WTC11 (cell line): ENCODE data around the gene SHROOM2. TPM values are rescaled to one million over a fixed set of nuclear protein-coding genes. Genes with fewer than 3 reads are reported as not detected.

Experiments used
- ATAC-seq: fragments of 200-7000 bp; cut with Tn5 transposase; 2 replicates; pipeline ENCODE4 v1.10.0; 2021; ENCODE audit warnings: mild to moderate bottlenecking, moderate library complexity
- CTCF ChIA-PET: fragments of 300-600 bp; sonication (Branson Sonifier 250); formaldehyde crosslinking; loops from one replicate; lab custom pipeline; 2021; ENCODE audit warnings: antibody characterized with exemption; lab: Charles Lee
- POLR2A ChIA-PET: fragments of 350-600 bp; sonication (Branson Sonifier 250); formaldehyde crosslinking; loops from one replicate; lab custom pipeline; 2021; ENCODE audit warnings: antibody characterized with exemption; lab: Charles Lee
- DNase-seq: peaks from one replicate; pipeline ENCODE4 v3.0.0; 2021; ENCODE audit warnings: low spot score
- H3K27ac Mint-ChIP-seq: 2 replicates; pipeline ENCODE4 v1.8.0; 2021; ENCODE audit warnings: mixed read lengths
- H3K27me3 Mint-ChIP-seq: 2 replicates; pipeline ENCODE4 v1.8.0; 2021; ENCODE audit warnings: low read depth, mild to moderate bottlenecking, moderate library complexity, mixed read lengths
- H3K36me3 Mint-ChIP-seq: 2 replicates; pipeline ENCODE4 v1.8.0; 2021; ENCODE audit warnings: mixed read lengths
- H3K4me1 Mint-ChIP-seq: 2 replicates; pipeline ENCODE4 v1.8.0; 2022; ENCODE audit warnings: mixed read lengths
- H3K4me3 Mint-ChIP-seq: 2 replicates; pipeline ENCODE4 v1.8.0; 2021; ENCODE audit warnings: mild to moderate bottlenecking, moderate library complexity, mixed read lengths
- H3K9me3 Mint-ChIP-seq: 2 replicates; pipeline ENCODE4 v1.8.0; 2021; ENCODE audit warnings: mixed read lengths
- CREM ChIP-seq: sonication (generic); formaldehyde crosslinking; IDR thresholded peaks from 2 replicates; pipeline ENCODE4 v1.8.1; 2022; ENCODE audit warnings: mild to moderate bottlenecking, missing genetic modification reagents, moderate library complexity
- FOXJ3 ChIP-seq: sonication (generic); formaldehyde crosslinking; IDR thresholded peaks from 2 replicates; pipeline ENCODE4 v1.9.0; 2021; ENCODE audit warnings: missing genetic modification reagents, mild to moderate bottlenecking, borderline replicate concordance
- FOXP1 ChIP-seq: sonication (generic); formaldehyde crosslinking; IDR thresholded peaks from 2 replicates; pipeline ENCODE4 v1.8.0; 2022; ENCODE audit warnings: missing genetic modification reagents, mild to moderate bottlenecking, moderate library complexity, borderline replicate concordance
- GTF2I ChIP-seq: fragments of 250-450 bp; sonication (Bioruptor Pico); conservative IDR thresholded peaks from 2 replicates; pipeline ENCODE4 v1.4.0; 2021; ENCODE audit warnings: mild to moderate bottlenecking
- MYBL2 ChIP-seq: sonication (generic); formaldehyde crosslinking; IDR thresholded peaks from 2 replicates; pipeline ENCODE4 v1.8.1; 2023; ENCODE audit warnings: mild to moderate bottlenecking, moderate library complexity, missing genetic modification reagents
- NR2C2 ChIP-seq: sonication (generic); formaldehyde crosslinking; IDR thresholded peaks from 2 replicates; pipeline ENCODE4 v1.8.0; 2022; ENCODE audit warnings: mild to moderate bottlenecking, missing genetic modification reagents
- RORB ChIP-seq: fragments of 250-450 bp; sonication (Bioruptor Pico); IDR thresholded peaks from 2 replicates; pipeline ENCODE4 v1.9.0; 2021; ENCODE audit warnings: mild to moderate bottlenecking
- SMAD4 ChIP-seq: sonication (generic); formaldehyde crosslinking; IDR thresholded peaks from 2 replicates; pipeline ENCODE4 v1.8.0; 2022; ENCODE audit warnings: mild to moderate bottlenecking, missing genetic modification reagents
- SOX15 ChIP-seq: fragments of 250-450 bp; sonication (Bioruptor Pico); IDR thresholded peaks from 2 replicates; pipeline ENCODE4 v1.9.0; 2021; ENCODE audit warnings: mild to moderate bottlenecking
- SP1 ChIP-seq: sonication (generic); formaldehyde crosslinking; conservative IDR thresholded peaks from 2 replicates; pipeline ENCODE4 v1.8.1; 2022; ENCODE audit warnings: missing genetic modification reagents
- TCF7 ChIP-seq: sonication (generic); formaldehyde crosslinking; IDR thresholded peaks from 2 replicates; pipeline ENCODE4 v1.8.0; 2022; ENCODE audit warnings: mild to moderate bottlenecking, low read depth, missing genetic modification reagents, moderate library complexity
- ZNF121 ChIP-seq: sonication (generic); formaldehyde crosslinking; IDR thresholded peaks from 2 replicates; pipeline ENCODE4 v1.8.0; 2023; ENCODE audit warnings: missing genetic modification reagents
- ZNF232 ChIP-seq: sonication (generic); formaldehyde crosslinking; IDR thresholded peaks from 2 replicates; pipeline ENCODE4 v1.8.0; 2022; ENCODE audit warnings: mild to moderate bottlenecking, missing genetic modification reagents
- ZNF396 ChIP-seq: fragments of 250-450 bp; sonication (Bioruptor Pico); IDR thresholded peaks from 2 replicates; pipeline ENCODE4 v1.8.0; 2021; ENCODE audit warnings: mild to moderate bottlenecking, moderate library complexity, borderline replicate concordance
- ZNF671 ChIP-seq: fragments of 250-450 bp; sonication (Bioruptor Pico); IDR thresholded peaks from 2 replicates; pipeline ENCODE4 v1.8.0; 2021; ENCODE audit warnings: mild to moderate bottlenecking
- total RNA-seq: library from RNA; stranded (reverse); gene quantifications from 3 replicates; pipeline ENCODE4 v1.2.3, GENCODE V29; 2021
- TF ChIP-seq, protein P1 (sequence below): sonication (generic); formaldehyde crosslinking; conservative IDR thresholded peaks from 2 replicates; pipeline ENCODE4 v1.8.1; 2022; ENCODE audit warnings: mild to moderate bottlenecking, missing genetic modification reagents
- TF ChIP-seq, protein P2 (sequence below): fragments of 250-450 bp; sonication (Bioruptor Pico); IDR thresholded peaks from 2 replicates; pipeline ENCODE4 v1.9.0; 2021; ENCODE audit warnings: moderate library complexity, mild to moderate bottlenecking, inconsistent platforms, borderline replicate concordance
- TF ChIP-seq, protein P3 (sequence below): fragments of 250-450 bp; sonication (Bioruptor Pico); IDR thresholded peaks from 2 replicates; pipeline ENCODE4 v1.9.0; 2021; ENCODE audit warnings: mild to moderate bottlenecking
- TF ChIP-seq, protein P4 (sequence below): sonication (generic); formaldehyde crosslinking; IDR thresholded peaks from 2 replicates; pipeline ENCODE4 v1.8.0; 2022; ENCODE audit warnings: mild to moderate bottlenecking, missing genetic modification reagents
- TF ChIP-seq, protein P5 (sequence below): fragments of 250-450 bp; sonication (Bioruptor Pico); IDR thresholded peaks from 2 replicates; pipeline ENCODE4 v1.9.0; 2021; ENCODE audit warnings: mild to moderate bottlenecking
- TF ChIP-seq, protein P6 (sequence below): sonication (generic); formaldehyde crosslinking; IDR thresholded peaks from 2 replicates; pipeline ENCODE4 v1.8.1; 2023; ENCODE audit warnings: mild to moderate bottlenecking, missing genetic modification reagents, moderate library complexity

SHROOM2 gene
- total RNA-seq, 1 experiment from 2014 or later, result 14.8 TPM

DNA sequence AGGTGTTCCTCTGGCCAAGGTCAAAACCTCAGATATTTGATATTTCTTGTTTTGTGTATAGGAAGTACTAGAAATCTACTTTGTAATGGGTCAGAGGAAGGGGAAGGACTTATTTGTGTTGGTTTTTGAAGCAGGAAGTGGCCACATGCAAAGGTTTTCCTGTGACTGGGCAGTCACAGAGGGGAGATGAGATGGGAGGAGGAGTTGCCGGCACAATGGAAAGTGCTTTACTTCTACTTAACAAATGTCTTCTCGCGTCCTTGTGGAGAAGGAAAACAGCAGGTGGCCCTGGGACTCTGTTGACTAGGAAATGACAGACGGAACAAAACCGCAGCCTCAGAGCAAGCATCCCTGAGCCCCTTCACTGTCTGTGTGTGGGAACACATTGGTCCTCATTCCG lies 46.6 kb downstream of the SHROOM2 start:
- TF ChIP-seq, protein P1, sequence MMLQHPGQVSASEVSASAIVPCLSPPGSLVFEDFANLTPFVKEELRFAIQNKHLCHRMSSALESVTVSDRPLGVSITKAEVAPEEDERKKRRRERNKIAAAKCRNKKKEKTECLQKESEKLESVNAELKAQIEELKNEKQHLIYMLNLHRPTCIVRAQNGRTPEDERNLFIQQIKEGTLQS (CRISPR knock-in tag), result no peak
- TF ChIP-seq SMAD4 (CRISPR knock-in tag) (no peak), TCF7 (no peak)
- DNase-seq (no peak), ATAC-seq (peak; percentile 59)
- POLR2A ChIA-PET, result no interaction called here
- Mint-ChIP-seq H3K36me3 (no peaks in the 10 kb centered on the region), H3K27ac (peak overlapping the region; percentile 27; the same call in 1 of the 2 replicates), H3K4me3 (no peak overlapping the region), H3K9me3 (no peaks in the 10 kb centered on the region), H3K27me3 (no peaks in the 10 kb centered on the region), H3K4me1 (peaks cover 40% of the 10 kb centered on the region)
- CTCF ChIA-PET, result no interaction called here

DNA sequence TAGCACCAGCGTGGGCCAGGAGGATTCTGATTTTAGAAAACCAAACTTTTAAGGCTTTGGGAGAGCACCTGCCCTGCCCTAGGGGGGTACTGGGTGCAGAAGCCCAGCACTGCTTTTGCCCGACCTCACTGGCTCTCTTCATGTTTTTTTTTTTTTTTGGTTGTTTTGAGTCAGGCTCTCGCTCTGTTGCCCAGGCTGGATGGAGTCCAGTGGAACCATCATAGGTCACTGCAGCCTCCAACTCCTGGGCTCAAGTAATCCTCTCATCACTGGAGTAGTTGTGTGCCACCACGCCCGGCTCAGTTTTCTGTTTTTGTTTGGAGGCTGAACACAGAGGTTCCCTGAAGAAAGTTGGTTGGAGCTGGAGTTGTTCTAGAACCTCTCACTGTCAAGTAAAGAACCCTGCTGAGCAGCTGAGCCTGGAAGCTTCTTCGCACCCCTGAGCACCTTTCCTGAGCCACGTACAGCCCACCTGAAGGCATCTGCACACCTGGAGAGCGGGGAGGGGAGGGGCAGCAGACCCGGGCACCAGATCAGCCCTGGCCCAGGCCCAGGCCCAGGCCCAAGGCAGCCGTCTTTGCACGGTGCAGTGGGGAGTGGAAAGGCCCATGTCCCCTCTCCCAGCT lies 49.5 kb downstream of the SHROOM2 start:
- H3K4me1 Mint-ChIP-seq, result peaks cover 36% of the 10 kb centered on the region
- DNase-seq, result no peak
- H3K9me3 Mint-ChIP-seq, result no peaks in the 10 kb centered on the region
- TF ChIP-seq, protein P2, sequence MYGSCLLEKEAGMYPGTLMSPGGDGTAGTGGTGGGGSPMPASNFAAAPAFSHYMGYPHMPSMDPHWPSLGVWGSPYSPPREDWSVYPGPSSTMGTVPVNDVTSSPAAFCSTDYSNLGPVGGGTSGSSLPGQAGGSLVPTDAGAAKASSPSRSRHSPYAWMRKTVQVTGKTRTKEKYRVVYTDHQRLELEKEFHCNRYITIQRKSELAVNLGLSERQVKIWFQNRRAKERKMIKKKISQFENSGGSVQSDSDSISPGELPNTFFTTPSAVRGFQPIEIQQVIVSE (CRISPR knock-in tag), result no peak
- TF ChIP-seq, protein P3, sequence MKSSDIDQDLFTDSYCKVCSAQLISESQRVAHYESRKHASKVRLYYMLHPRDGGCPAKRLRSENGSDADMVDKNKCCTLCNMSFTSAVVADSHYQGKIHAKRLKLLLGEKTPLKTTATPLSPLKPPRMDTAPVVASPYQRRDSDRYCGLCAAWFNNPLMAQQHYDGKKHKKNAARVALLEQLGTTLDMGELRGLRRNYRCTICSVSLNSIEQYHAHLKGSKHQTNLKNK (CRISPR knock-in tag), result no peak
- TF ChIP-seq CREM (CRISPR knock-in tag) (no peak), SP1 (CRISPR knock-in tag) (no peak), RORB (CRISPR knock-in tag) (no peak), SOX15 (CRISPR knock-in tag) (no peak), GTF2I (CRISPR knock-in tag) (no peak), ZNF232 (CRISPR knock-in tag) (no peak)
- TF ChIP-seq, protein P4, sequence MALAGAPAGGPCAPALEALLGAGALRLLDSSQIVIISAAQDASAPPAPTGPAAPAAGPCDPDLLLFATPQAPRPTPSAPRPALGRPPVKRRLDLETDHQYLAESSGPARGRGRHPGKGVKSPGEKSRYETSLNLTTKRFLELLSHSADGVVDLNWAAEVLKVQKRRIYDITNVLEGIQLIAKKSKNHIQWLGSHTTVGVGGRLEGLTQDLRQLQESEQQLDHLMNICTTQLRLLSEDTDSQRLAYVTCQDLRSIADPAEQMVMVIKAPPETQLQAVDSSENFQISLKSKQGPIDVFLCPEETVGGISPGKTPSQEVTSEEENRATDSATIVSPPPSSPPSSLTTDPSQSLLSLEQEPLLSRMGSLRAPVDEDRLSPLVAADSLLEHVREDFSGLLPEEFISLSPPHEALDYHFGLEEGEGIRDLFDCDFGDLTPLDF (CRISPR knock-in tag), result no peak
- TF ChIP-seq, all 79 proteins: peak for 0
- ChIA-PET POLR2A (no interaction called here), CTCF (no interaction called here)
- Mint-ChIP-seq H3K27ac (no peak overlapping the region), H3K36me3 (no peaks in the 10 kb centered on the region), H3K27me3 (no peaks in the 10 kb centered on the region), H3K4me3 (no peak overlapping the region)
- ATAC-seq, result no peak

DNA sequence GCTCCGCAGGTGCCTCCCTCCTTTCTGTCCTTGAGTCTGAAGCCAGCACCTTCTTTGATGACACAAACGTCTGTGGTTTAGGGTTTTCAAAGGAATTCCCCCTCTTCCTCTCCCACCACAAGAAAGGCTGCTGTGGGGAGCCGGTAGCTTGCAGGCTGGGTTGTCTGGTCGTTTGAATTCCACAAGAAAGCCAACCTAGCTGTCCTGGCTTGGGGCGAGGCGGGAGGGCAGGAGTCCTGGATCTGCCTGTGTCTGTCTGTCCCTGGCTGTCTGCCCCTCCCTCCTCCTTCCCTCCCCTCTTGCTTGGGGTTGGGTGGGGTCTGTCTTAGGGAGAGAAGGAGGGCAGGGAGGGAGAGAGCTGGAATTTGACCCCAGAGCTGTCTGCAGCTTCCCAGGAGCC lies 56.3 kb downstream of the SHROOM2 start:
- H3K4me1 Mint-ChIP-seq, result peaks cover 43% of the 10 kb centered on the region
- peak; percentile 90 for ATAC-seq
- TF ChIP-seq GTF2I (CRISPR knock-in tag) (no peak), ZNF121 (CRISPR knock-in tag) (no peak), ZNF671 (CRISPR knock-in tag) (no peak), ZNF232 (CRISPR knock-in tag) (no peak), FOXJ3 (CRISPR knock-in tag) (no peak), FOXP1 (CRISPR knock-in tag) (no peak), NR2C2 (CRISPR knock-in tag) (no peak), ZNF396 (CRISPR knock-in tag) (no peak), MYBL2 (CRISPR knock-in tag) (no peak)
- TF ChIP-seq, protein P3 (CRISPR knock-in tag), result no peak
- TF ChIP-seq, protein P5, sequence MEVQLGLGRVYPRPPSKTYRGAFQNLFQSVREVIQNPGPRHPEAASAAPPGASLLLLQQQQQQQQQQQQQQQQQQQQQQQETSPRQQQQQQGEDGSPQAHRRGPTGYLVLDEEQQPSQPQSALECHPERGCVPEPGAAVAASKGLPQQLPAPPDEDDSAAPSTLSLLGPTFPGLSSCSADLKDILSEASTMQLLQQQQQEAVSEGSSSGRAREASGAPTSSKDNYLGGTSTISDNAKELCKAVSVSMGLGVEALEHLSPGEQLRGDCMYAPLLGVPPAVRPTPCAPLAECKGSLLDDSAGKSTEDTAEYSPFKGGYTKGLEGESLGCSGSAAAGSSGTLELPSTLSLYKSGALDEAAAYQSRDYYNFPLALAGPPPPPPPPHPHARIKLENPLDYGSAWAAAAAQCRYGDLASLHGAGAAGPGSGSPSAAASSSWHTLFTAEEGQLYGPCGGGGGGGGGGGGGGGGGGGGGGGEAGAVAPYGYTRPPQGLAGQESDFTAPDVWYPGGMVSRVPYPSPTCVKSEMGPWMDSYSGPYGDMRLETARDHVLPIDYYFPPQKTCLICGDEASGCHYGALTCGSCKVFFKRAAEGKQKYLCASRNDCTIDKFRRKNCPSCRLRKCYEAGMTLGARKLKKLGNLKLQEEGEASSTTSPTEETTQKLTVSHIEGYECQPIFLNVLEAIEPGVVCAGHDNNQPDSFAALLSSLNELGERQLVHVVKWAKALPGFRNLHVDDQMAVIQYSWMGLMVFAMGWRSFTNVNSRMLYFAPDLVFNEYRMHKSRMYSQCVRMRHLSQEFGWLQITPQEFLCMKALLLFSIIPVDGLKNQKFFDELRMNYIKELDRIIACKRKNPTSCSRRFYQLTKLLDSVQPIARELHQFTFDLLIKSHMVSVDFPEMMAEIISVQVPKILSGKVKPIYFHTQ, result no peak
- TF ChIP-seq, protein P6, sequence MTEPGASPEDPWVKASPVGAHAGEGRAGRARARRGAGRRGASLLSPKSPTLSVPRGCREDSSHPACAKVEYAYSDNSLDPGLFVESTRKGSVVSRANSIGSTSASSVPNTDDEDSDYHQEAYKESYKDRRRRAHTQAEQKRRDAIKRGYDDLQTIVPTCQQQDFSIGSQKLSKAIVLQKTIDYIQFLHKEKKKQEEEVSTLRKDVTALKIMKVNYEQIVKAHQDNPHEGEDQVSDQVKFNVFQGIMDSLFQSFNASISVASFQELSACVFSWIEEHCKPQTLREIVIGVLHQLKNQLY (CRISPR knock-in tag), result no peak
- TF ChIP-seq, all 79 proteins: peak for 0
- no peaks in the 10 kb centered on the region for H3K36me3 Mint-ChIP-seq
- peak; percentile 34 for DNase-seq
- H3K27ac Mint-ChIP-seq, result peak overlapping the region; percentile 93
- no peaks in the 10 kb centered on the region for H3K27me3 Mint-ChIP-seq
- POLR2A ChIA-PET, result no interaction called here
- CTCF ChIA-PET, result interaction anchor here (0.7 to 0.8 kb wide), 2 partner anchors 12 to 142 kb away, joined by 3 read pairs; no protein-coding TSS in a partner anchor
- no peaks in the 10 kb centered on the region for H3K9me3 Mint-ChIP-seq
- peak overlapping the region; percentile 16 for H3K4me3 Mint-ChIP-seq
